ENCODE measurements around the gene KRT7. TPM values are rescaled to one million over a fixed set of nuclear protein-coding genes. Genes with fewer than 3 reads are reported as not detected.
A peak's percentile ranks its signal among the peaks of the same experiment; 100 is the strongest.

Gene KRT7
- total RNA-seq, 1 experiment from 2014 or later: 10.0 TPM

DNA sequence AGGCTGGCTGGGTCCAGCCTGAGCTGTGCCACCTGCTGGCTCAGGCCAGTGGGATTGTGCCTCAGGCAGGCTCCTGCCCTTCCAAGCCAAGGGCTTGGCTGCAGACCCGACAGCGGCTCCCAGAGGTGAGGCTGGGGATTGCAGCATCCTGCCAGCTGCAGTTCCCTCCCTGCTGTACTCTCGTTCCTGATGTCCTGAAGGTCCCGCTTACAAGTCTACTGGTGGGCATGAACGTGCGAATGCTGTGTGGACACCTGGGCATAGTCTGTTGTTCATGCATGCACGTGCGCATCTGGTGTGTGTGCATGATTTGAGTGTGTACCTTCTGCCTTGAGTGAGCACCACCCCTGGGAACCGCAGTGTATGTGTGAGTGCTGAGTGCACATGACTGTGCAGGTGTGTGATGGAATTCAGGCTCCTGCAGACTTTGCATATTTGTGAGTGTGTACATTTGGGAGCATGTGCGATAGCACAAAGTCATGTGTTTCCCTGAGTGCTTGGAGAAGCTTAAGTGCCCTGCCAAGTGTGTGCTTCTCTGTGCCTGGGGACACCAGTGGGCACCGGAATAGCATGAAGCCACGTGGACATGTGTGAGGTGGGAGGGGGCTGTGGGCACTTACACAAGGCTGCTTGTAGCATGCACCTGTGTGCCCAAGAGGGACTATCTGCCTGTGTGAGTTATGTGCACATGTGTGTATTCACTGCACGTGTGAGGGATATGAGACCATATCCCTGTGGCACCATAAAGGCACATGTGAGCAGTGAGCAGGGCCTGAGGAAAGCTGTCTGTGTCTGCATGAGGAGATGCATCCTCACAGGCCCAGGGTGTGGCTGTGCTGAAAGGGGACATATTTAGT lies 19.3 kb upstream of the KRT7 start:
- peak; percentile 96 for DNase-seq
- no peak overlapping the region for H4K5ac ChIP-seq (ENCODE audit: insufficient read length, low read depth, low read length)

More for the DNA sequence above, 19.3 kb upstream of the KRT7 start:
- H2BK5ac ChIP-seq (ENCODE audit: insufficient read length, low read length): no peak overlapping the region
- H3K9ac ChIP-seq (ENCODE audit: extremely low read depth, insufficient read length, low read length): no peak overlapping the region
- H3K27ac Mint-ChIP-seq: no peak overlapping the region; a peak in 1 of 7 replicates
- no peaks in the 10 kb centered on the region for H3K23me2 ChIP-seq (ENCODE audit: insufficient read length, low read depth, low read length, poor library complexity, severe bottlenecking)
- TF ChIP-seq, protein P1, sequence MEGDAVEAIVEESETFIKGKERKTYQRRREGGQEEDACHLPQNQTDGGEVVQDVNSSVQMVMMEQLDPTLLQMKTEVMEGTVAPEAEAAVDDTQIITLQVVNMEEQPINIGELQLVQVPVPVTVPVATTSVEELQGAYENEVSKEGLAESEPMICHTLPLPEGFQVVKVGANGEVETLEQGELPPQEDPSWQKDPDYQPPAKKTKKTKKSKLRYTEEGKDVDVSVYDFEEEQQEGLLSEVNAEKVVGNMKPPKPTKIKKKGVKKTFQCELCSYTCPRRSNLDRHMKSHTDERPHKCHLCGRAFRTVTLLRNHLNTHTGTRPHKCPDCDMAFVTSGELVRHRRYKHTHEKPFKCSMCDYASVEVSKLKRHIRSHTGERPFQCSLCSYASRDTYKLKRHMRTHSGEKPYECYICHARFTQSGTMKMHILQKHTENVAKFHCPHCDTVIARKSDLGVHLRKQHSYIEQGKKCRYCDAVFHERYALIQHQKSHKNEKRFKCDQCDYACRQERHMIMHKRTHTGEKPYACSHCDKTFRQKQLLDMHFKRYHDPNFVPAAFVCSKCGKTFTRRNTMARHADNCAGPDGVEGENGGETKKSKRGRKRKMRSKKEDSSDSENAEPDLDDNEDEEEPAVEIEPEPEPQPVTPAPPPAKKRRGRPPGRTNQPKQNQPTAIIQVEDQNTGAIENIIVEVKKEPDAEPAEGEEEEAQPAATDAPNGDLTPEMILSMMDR (conservative IDR thresholded peaks at IDR 0.05): peak; percentile 98
- no peak overlapping the region for H3K56ac ChIP-seq (ENCODE audit: insufficient read length, low read depth, low read length)
- WGBS (ENCODE audit: extremely low coverage, insufficient read length, low lambda C conversion rate): no CpG with 5 or more reads among the region's 13 CpGs
- no peaks in the 10 kb centered on the region for H3K9me3 ChIP-seq (ENCODE audit: control insufficient read depth, low read depth, low read length)
- no peaks in the 10 kb centered on the region for H3K79me2 ChIP-seq (ENCODE audit: insufficient read depth, low read length)
- H2BK15ac ChIP-seq (ENCODE audit: low read depth, low read length): no peak overlapping the region
- no peak overlapping the region for H2BK20ac ChIP-seq (ENCODE audit: low read depth, low read length, poor library complexity, severe bottlenecking)
- no peak overlapping the region for H3K4me2 ChIP-seq (ENCODE audit: insufficient read depth, insufficient read length, low read length)
- H3K18ac ChIP-seq (ENCODE audit: insufficient read length, low read depth, low read length): no peak overlapping the region
- no peaks in the 10 kb centered on the region for H3K36me3 Mint-ChIP-seq (ENCODE audit: insufficient read depth in 1 of 3, low read depth in 3 of 3)
- H3K27ac ChIP-seq (ENCODE audit: insufficient read length, low read depth, low read length): no peak overlapping the region
- no peak overlapping the region; a peak in 1 of 5 replicates for H3K4me3 Mint-ChIP-seq
- H2AK5ac ChIP-seq (ENCODE audit: insufficient read length, low read length): no peak overlapping the region
- no peaks in the 10 kb centered on the region for H3K79me1 ChIP-seq (ENCODE audit: insufficient read depth, low read depth, low read length, poor library complexity, severe bottlenecking)
- H3K4ac ChIP-seq (ENCODE audit: low read depth, low read length): no peak overlapping the region
- peaks cover 4 to 21% of the 10 kb centered on the region in 2 experiments for H3K4me1 Mint-ChIP-seq
- H3K4me1 ChIP-seq (ENCODE audit: insufficient read depth, low read length): no peaks in the 10 kb centered on the region
- no peak overlapping the region for H3T11ph ChIP-seq (ENCODE audit: low read length)
- peaks cover 6% of the 10 kb centered on the region for H3K27me3 Mint-ChIP-seq (ENCODE audit: low read depth)
- no peaks in the 10 kb centered on the region for H3K27me3 ChIP-seq (ENCODE audit: insufficient read depth, low read length)
- H3K14ac ChIP-seq (ENCODE audit: insufficient read depth, low read length): no peak overlapping the region
- H4K20me1 ChIP-seq (ENCODE audit: control insufficient read depth, insufficient read depth, insufficient read length): no peaks in the 10 kb centered on the region
- no peak overlapping the region for H3K23ac ChIP-seq (ENCODE audit: insufficient read length, low read depth, low read length)
- no peak overlapping the region for H2BK12ac ChIP-seq (ENCODE audit: insufficient read length, low read depth, low read length)
- H2BK120ac ChIP-seq (ENCODE audit: low read depth, low read length, poor library complexity, severe bottlenecking): no peak overlapping the region
- H2AFZ ChIP-seq (ENCODE audit: low read length): no peak overlapping the region
- no peak overlapping the region for H4K91ac ChIP-seq (ENCODE audit: insufficient read length, low read depth, low read length)
- no peaks in the 10 kb centered on the region for H3K9me3 Mint-ChIP-seq
- no peak overlapping the region for H4K8ac ChIP-seq (replicated peaks; ENCODE audit: insufficient read length, low read depth, low read length)
